ENCODE data around the gene STAC. TPM values are rescaled to one million over a fixed set of nuclear protein-coding genes. Genes with fewer than 3 reads are reported as not detected.

Gene STAC
- total and polyA plus RNA-seq, 2 donors (not counting 3 experiments of a cell fraction or from before 2014, with no cell fraction given): 0.03 to 0.88 TPM

- no peak overlapping the region for H3K9ac ChIP-seq (replicated peaks; ENCODE audit: extremely low read depth, insufficient read depth, low read length)
- BruUV-seq (replicated peaks): no TSS peak
- H3K9me1 ChIP-seq (replicated peaks; ENCODE audit: control insufficient read depth, extremely low read depth, insufficient read depth, low read length): no peaks in the 10 kb centered on the region
- FAIRE-seq (no peak), DNase-seq (ENCODE audit: low read depth, low spot score) (no peak)
- CTCF ChIA-PET: interaction anchor here (1.9 kb wide), 1 partner anchor 576 kb away, joined by 14 read pairs; no protein-coding TSS in a partner anchor
- no peak overlapping the region for H3K4me3 ChIP-seq (replicated peaks in 1 of 3; ENCODE audit: insufficient read depth in 1 of 3, low read depth in 1 of 3, low read length in 3 of 3)
- POLR2A ChIA-PET: no interaction called here
- TF ChIP-seq JUN (IDR thresholded peaks at IDR 0.05; ENCODE audit: borderline replicate concordance, insufficient read depth, insufficient read length, low read depth) (no peak), CTCF (IDR thresholded peaks at IDR 0.05; ENCODE audit: extremely low read depth in 1 of 2, insufficient read depth in 1 of 2, low read depth in 1 of 2, low read length in 2 of 2) (no peak), MAX (IDR thresholded peaks at IDR 0.05; ENCODE audit: insufficient read depth, insufficient read length) (no peak), POLR2AphosphoS5 (IDR thresholded peaks at IDR 0.05; ENCODE audit: insufficient read depth, low read depth, low read length) (no peak), GATA2 (IDR thresholded peaks at IDR 0.05; ENCODE audit: insufficient read depth, insufficient read length, low read depth, low read length) (no peak), EZH2 (IDR thresholded peaks at IDR 0.05; ENCODE audit: borderline replicate concordance, low read depth, low read length, severe bottlenecking) (no peak), POLR2A (IDR thresholded peaks at IDR 0.05; ENCODE audit: low read depth, low read length) (no peak), FOS (IDR thresholded peaks at IDR 0.05; ENCODE audit: borderline replicate concordance, insufficient read depth, low read length) (no peak), MYC (IDR thresholded peaks at IDR 0.05; ENCODE audit: low read depth, low read length) (no peak)
- no peak overlapping the region for H3K27ac ChIP-seq (ENCODE audit: insufficient read depth, low read depth, low read length)
- dilution Hi-C loops (cut with MboI; ENCODE audit: extremely low pct_ligation_motif_present, low sequenced_read_pairs) (no loop called here), intact Hi-C loops (cut with micrococcal nuclease) (no loop called here)
- H4K20me1 ChIP-seq (replicated peaks; ENCODE audit: control insufficient read depth, extremely low read depth, insufficient read depth, low read length): no peaks in the 10 kb centered on the region
- H3K36me3 ChIP-seq (ENCODE audit: control insufficient read depth in 2 of 2, extremely low read depth in 1 of 2, insufficient read depth in 2 of 2, low read length in 2 of 2): no peaks in the 10 kb centered on the region
- H3K4me2 ChIP-seq (ENCODE audit: insufficient read depth, low read length): no peak overlapping the region
- no peaks in the 10 kb centered on the region for H3K79me2 ChIP-seq (ENCODE audit: control insufficient read depth, insufficient read depth, low read length)
- H3K9me3 ChIP-seq (replicated peaks; ENCODE audit: control insufficient read depth, insufficient read depth, low read length): no peaks in the 10 kb centered on the region
- H3K4me1 ChIP-seq (ENCODE audit: control insufficient read depth, extremely low read depth, insufficient read depth, low read length): no peaks in the 10 kb centered on the region
- no peak overlapping the region for H2AFZ ChIP-seq (ENCODE audit: low read depth, low read length)
- no peaks in the 10 kb centered on the region for H3K27me3 ChIP-seq (ENCODE audit: control insufficient read depth in 2 of 2, insufficient read depth in 2 of 2, low read length in 2 of 2)
Observed at GRCh38 chr3:36542186-36542585, 161.9 kb downstream of the STAC start.

All from endothelial cell of umbilical vein (primary cell).